Measurements from ENCODE around the gene RAB17. TPM values are rescaled to one million over a fixed set of nuclear protein-coding genes. Genes with fewer than 3 reads are reported as not detected.
A peak's percentile ranks its signal among the peaks of the same experiment; 100 is the strongest.

The RAB17 gene
- total RNA-seq, 1 donor from 2014 or later, result 7.8 TPM

- peak; percentile 50 for ATAC-seq
These were observed 31.4 kb downstream of the RAB17 start for GRCh38 chr2:237558961-237559641.

- no peak for ATAC-seq
These were observed 32.9 kb downstream of the RAB17 start for GRCh38 chr2:237557633-237558015.

GRCh38 chr2:237556773-237557632 is 33.5 kb downstream of the RAB17 start:
- no peak for ATAC-seq

- ATAC-seq, result no peak
These were observed 35.0 kb downstream of the RAB17 start for GRCh38 chr2:237555560-237555959.

- no peak for ATAC-seq
These were observed 36.6 kb downstream of the RAB17 start for GRCh38 chr2:237553948-237554347.

- no peak for ATAC-seq
These were observed 37.6 kb downstream of the RAB17 start for GRCh38 chr2:237552908-237553307.

GRCh38 chr2:237551071-237551574 is 39.4 kb downstream of the RAB17 start:
- ATAC-seq, result no peak

- no peak for ATAC-seq
These were observed 40.7 kb downstream of the RAB17 start for GRCh38 chr2:237549643-237550415.

GRCh38 chr2:237549216-237549615 is 41.3 kb downstream of the RAB17 start:
- ATAC-seq, result no peak

GRCh38 chr2:237547841-237548416 is 42.6 kb downstream of the RAB17 start:
- ATAC-seq, result peak; percentile 26

GRCh38 chr2:237546876-237547395 is 43.6 kb downstream of the RAB17 start:
- ATAC-seq, result peak; percentile 54

- peak; percentile 39 for ATAC-seq
These were observed 44.3 kb downstream of the RAB17 start for GRCh38 chr2:237546040-237546875.

GRCh38 chr2:237542001-237542704 is 48.4 kb downstream of the RAB17 start:
- ATAC-seq, result no peak

- no peak for ATAC-seq
These were observed 49.3 kb downstream of the RAB17 start for GRCh38 chr2:237541243-237541642.

- ATAC-seq, result peak; percentile 67
These were observed 49.7 kb downstream of the RAB17 start for GRCh38 chr2:237540823-237541222.

GRCh38 chr2:237540223-237540775 is 50.2 kb downstream of the RAB17 start:
- ATAC-seq, result peak; percentile 17

- ATAC-seq, result no peak
These were observed 50.9 kb downstream of the RAB17 start for GRCh38 chr2:237539681-237540080.

GRCh38 chr2:237538901-237539300 is 51.6 kb downstream of the RAB17 start:
- ATAC-seq, result no peak

GRCh38 chr2:237538001-237538720 is 52.4 kb downstream of the RAB17 start:
- ATAC-seq, result no peak

GRCh38 chr2:237536617-237537016 is 53.9 kb downstream of the RAB17 start:
- ATAC-seq, result no peak

Data from esophagus mucosa (tissue), 1 donor.